ENCODE measurements around the gene XPR1. TPM values are rescaled to one million over a fixed set of nuclear protein-coding genes. Genes with fewer than 3 reads are reported as not detected.

XPR1 gene
- polyA plus RNA-seq, 2 donors: 2.4 to 3.9 TPM

Other genes with a start within 250 kb of the XPR1 start
- gene ACBD6, start 129.4 kb upstream of the XPR1 start, polyA plus RNA-seq: 10 to 100 TPM; 20.4 to 23.0 TPM
- not detected for gene OVAAL, start 73.1 kb upstream of the XPR1 start, polyA plus RNA-seq